Fibroblast of the conjunctiva (primary cell): Measurements from ENCODE around the gene UIMC1.

Source experiments
- DNase-seq: peaks from one replicate; pipeline ENCODE4 v3.0.0-alpha.2; 2010; ENCODE audit warnings: low read depth

UIMC1 gene

DNA sequence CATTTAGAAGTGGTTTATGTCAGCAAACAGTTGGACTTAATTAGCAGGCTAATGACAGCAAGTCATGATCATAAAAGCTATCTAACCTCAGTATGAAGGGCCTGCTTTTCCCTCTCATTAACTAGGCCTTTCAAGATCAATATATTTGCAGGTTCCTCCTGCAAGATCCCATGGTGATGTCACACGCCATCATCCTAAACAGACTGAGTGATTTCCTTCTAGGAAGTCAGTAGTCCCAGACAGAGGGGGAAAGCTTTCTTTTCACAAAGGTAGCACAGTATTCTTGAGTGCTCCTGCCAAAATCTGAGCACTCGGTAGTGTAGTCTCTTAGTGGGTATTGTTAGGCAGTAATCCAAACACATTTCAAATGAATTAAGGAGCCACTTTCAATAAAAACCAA lies 52.5 kb downstream of the UIMC1 start:
- no peak for DNase-seq

DNA sequence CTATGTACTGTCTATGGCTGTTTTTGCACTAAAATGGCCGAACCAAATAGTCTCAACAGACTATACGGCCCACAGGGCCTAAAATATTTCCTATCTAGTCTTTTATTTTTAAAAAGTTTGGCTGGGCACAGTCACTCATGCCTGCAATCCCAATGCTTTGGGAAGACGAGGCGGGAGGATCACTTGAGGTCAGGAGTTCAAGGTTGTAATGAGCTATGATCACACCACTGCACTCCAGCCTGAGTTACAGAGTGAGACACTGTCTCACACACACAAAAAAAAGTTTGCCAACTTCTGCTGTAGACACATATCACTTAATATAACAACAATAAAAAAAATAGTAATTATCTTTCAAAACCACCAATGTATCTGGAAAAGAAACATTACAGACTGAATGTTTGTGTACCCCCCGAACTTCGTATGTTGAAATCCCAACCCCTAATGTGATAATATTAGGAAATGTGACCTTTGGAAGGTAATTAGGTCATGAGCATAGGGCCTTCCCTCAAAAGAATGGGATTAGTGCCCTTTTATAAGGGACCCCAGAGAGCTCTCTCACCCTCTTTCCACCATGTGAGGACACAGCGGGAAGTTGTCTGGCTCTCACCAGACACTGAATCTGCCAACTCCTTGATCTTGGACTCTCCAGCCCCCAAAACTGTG lies 53.9 kb downstream of the UIMC1 start:
- DNase-seq: no peak

DNA sequence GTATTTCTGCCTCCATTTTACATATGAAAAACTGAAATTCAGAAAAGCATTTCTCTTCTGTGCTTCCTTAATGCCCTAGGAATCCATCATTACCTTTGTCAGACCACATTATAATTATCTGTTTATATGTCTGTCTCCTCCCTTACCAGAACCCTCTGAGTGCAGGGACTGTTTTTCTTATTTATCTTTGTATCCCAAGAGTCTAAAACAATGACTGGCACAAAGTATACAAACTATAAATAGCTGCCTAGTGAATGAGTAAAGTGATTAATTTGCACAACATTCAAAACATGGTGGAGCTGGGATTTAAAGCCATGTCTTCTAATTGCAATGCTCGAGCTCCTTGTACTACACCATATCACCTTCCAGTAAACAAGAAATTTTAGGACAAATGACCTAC lies 58.1 kb downstream of the UIMC1 start:
- no peak for DNase-seq

DNA sequence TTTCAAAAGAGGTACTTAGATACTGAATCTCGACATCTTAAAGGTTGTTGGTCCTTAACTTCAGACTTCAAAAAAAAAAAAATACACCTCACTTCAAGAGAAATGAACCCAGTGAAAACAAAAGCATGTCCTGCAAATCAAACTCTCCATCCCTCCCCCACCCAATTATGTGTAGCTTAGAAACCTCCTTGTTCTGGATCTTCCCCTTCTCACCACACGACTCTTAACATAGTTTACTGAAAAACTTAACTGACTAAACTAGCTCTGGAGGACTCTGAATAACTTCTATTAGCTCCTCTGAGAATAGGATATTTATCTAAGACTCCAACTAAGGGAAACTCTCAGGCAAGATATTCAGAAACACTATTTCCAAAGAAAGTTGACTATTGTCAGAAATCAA lies 58.7 kb downstream of the UIMC1 start:
- DNase-seq: no peak

DNA sequence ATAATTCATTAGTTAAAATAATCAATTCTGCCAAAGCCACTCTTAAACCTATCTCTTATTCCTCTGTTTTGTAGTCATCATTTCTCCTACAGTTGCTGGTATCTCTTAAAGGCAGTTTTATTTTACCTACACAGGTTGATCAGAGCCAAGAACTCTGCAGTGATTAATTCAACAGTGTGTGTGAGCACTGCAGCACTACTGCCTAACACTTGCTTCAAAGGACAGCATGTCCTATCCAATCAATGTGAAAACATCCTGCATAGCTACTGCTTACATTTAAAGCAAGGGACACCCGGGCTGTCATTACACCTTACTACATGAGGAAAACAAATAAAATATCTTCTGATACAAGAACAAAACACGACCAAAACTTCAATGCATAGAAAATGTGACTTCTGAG lies 62.3 kb downstream of the UIMC1 start:
- DNase-seq: no peak

DNA sequence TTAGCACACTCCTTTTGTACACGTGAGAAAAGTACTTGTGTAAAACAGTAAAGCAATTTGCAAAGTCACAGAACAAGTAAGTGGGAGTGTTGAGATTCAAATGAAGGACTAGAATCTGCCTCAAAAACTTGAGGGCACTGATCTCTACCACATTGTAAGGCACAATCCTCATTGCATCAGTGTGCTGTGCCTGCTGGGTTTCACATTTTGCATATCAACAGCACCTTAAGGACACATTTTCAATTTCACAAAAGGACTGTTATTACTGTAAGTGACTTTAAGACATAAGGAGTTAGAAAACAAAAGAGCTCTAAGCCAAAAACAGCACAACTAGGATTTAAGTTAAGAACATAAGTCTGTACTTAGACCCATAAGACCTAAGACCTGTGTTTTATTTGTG lies 62.8 kb downstream of the UIMC1 start:
- no peak for DNase-seq

DNA sequence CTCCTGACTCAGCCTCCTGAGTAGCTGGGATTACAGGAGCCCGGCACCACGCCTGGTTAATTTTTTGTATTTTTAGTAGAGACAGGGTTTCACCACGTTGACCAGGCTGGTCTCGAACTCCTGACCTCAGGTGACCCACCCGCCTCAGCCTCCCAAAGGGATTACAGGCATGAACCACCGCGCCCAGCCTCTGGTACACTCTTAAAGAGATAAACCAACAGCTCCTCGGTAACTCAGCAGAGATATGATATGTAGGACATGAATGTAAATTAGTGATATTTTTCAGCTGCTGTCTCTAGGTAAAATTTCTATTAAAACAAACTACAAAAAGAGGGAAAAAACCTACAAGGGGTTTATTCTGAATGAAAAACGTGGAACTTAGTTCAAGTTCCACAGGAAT lies 64.6 kb downstream of the UIMC1 start:
- no peak for DNase-seq

DNA sequence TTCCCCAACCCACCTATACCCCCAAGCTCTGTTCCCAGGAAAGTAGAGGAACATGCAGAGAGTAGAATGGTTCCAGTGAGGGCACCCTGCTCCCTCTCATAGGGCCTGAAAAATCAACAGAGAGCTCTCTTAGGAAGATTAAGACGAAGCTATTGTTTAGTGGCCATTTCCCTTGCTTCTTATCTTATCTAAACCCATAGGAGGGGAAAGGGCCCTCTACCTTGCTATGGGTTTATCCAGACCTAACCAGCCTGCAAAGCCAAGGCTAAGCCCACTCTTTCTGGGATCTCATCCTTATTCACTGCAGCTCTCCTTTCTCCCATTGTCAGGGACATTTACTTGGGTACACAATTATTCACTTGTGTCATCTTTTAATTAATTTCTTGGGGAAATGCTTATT lies 68.1 kb downstream of the UIMC1 start:
- DNase-seq: no peak

DNA sequence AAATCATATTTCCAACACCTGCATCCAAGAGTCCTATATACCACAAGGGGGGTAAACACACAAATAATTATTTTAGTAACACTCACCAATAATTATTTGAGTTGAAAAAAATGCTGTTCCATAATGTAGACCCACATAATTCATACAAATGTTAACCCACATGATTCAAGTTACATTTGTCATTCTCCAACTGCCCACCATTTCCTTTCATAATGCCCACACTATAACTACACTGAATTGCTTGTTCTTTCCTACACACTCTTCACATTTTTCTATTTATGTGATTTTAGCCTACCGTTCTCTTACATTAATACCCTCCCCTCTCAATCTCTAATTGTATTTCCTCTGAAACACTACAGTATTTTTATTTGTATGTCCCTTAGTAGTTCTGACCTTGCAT lies 71.6 kb downstream of the UIMC1 start:
- DNase-seq: no peak

DNA sequence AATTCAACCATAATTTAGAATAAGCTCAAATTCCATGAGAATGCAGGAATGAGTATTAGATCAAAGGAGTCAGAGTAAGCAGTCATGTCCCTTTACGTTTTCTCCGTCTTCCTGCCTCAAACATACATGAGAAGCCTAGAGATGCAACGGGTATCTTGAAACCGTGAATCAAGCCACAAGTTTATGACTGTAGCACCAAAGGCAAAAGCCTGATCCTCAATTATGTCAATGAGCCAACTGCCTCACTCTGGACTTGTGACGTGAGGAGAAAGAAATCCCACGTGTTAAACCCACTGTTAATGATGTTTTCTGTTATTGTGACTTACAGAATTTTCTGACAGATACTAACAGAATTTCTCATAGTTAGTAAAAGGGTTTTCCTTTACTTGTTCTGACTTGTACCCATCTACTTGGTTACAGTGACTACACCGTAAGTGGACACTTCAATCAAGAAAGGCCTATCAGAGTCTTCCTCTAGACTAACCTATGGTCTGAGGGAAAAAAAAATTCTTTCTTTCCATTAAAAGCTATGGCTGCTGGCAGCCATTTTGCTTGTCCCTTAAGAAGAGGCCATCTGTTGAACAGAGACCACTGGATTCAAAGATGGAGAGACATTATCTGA lies 72.2 kb downstream of the UIMC1 start:
- DNase-seq: no peak

DNA sequence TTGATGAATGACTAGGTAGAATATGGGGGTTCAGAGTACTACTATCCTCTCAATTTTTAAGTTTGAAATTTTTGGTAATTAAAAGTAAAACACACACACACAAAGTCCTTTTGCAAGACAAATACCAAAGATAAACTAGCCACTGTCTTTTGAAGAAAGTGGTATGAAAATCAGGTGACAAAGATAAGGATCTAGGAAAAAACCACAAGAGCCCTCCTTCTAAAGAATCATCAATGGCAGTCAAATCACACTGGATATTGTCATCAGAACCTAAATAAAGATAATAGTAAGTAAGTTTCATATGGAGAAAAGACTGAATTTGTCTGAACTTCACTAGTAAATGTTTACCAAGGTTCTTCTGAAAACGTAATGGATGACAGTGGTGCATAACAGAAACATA lies 76.9 kb downstream of the UIMC1 start:
- no peak for DNase-seq

DNA sequence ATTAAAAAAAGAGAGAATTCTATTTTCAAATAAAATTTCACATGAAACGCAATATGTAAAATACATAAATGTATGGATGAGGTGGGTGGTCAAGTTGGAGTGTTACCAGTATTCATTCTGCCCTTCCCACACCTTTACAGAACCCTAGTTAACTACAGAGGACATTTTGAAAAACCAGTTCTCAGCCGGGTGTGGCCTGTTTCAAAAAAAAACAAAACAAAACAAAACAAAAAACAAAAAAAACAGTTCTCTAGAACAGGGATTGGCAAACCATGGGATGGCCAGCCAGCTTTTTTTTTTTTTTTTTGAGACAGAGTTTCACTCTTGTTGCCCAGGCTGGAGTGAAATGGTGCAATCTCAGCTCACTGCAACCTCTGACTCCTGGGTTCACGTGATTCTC lies 79.0 kb downstream of the UIMC1 start:
- no peak for DNase-seq

DNA sequence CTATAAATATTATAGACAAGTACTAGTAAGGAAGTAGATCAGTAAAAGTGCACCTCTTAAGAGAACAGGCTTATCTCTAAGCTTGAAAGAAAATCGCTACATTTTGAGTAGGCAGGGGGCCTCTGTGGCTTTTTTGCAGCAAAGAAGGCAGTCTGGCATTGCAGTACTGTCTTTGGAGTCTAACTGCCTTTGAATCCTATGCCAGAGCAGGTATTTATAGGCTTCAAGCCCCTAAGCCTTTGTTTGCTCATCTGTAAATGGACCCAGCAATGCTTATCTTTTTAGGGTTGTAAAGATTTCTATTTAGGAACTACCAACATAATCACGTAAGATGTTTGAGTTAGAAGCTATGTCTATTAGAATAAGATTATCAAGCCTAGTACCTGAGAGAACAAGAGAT lies 83.8 kb downstream of the UIMC1 start:
- no peak for DNase-seq

DNA sequence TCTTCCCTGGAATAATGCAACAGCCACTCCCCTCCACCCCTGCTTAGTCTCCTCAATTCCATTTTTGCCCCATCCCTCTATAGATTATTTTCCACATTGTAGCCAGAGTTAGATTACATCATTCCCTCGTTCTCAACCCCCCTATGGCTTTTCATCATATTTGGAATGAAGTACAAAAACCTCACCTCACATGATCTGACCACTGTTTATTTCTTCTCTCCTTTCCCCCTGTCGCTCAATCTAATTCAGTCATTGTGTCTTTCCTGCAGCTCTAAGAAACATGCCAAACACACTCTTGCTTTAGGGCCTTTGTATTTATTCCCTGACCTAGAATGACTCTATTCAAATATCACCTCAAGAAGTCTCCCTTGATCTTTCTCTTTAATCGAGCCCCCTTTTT lies 84.9 kb downstream of the UIMC1 start:
- no peak for DNase-seq

DNA sequence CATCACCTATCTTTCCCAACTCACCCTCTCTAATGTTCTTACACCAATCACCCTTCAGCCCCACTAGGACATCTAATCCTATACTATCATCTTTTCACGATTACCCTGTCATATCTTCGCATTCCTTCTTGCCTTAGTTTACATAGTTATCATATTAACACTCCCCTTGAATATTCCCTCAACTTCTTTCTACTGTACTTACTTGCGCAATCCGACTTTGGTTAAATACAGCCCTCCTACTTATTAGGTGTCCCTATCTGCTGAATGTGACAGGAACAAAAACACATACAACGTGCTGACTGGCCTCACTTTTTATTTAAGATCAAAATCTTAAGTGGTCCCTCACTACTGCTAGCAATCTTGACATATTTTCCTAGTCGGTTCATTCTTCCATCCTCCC lies 88.0 kb downstream of the UIMC1 start:
- no peak for DNase-seq

DNA sequence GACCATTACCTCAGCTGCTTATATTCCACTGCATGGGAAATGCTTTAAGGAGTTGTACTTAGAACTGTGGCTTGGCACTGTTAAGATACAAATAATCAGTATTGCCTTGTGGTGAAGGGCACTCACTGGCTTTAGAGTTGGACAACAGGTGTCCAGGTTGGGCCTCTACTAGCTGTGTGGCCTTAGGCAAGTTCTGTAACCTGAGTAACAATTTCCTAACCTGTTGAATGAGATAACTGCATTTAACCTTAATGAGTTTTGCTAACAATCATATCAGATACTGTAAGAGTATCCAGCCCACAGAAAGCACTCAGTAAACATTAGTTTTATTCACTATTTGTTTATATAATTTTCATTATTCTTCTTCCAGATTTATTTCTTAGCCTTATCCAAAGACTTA lies 90.2 kb downstream of the UIMC1 start:
- DNase-seq: no peak

DNA sequence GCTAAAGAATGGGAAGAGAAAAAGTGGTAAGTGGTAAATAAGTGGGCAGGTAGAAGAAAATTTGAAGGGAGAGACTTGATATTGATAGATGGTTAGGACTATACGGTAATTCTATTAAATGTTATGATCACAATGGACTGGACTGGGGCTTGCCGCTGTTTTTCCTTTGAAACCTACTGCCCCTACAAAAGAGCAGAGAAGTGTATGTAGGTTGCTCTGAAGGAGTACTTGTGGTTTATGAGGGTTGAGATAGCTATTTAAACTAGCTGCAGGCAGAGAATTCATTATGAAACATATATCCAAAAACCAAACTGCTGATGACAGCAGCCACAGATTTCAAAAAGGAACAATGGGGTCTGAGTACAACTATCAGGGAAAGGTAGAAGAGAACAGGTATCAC lies 90.7 kb downstream of the UIMC1 start:
- DNase-seq: no peak

DNA sequence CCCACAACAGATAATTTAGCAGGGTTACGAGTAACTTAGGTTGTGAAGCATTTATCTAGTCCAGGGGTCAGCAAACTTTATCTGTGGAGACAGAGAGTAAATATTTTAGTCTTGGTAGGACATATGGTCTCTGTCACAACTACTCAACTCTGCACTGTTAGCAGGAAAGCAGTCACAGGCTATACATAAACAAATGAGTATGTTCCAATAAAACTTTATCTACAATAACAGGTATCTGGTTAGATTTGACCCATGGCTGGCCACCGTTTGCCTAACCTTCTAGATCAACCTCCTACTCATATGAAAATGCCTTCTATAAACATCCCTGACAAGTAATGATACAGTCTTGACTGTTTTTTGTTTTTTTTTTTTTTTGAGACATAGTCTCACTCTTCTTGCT lies 94.5 kb downstream of the UIMC1 start:
- no peak for DNase-seq

DNA sequence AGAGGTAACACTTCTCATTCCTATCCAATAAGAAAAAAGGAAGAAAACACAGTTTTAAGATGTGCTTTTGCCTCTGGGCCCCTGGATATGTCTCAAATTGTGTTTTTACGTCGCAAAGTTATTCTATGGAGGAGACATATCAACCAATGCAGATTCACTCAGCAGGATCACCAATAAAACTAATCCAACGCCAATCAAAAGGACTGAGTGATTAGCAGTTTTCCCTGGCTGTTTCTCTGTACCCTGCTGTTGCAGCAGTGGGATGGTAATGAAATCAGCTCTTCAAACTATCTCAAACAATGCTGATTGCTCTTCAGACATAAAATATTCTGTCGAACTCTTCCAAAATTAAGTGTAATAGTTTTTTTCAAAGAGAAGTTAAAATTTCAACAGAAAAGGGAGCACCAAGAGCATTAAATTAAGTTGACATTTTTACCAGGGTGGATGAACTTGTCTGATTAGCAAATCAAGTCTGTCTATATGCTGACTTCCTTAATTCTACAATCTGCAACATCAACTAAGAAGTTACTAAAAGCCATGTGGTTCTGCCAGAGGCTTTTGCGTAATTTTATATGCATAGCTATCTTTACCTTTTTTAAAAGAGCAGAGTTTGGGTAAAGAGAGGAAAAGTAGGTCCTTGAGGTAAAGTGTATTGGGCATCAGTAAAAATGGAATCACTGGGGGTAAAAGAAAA lies 97.8 kb downstream of the UIMC1 start:
- DNase-seq: no peak

DNA sequence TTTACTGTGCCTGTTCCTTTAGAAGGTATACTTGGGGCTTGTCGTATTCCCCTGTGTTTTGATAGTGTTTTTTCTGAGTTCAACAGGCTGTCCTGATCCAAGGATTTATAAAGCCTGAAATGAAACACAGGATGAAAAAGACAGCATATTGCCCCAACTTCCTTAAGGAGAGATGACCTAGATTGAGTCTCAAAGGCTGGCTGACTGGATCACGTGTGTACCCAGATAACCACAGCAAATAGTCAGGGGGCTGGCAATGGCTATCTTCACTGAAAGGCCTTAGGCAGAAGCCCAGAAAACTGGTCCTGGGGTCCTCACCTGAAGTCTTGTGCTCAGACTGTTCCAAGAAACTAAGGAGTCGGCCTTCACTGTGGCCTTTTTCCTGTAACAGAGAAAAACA lies 99.8 kb downstream of the UIMC1 start:
- DNase-seq: no peak

DNA sequence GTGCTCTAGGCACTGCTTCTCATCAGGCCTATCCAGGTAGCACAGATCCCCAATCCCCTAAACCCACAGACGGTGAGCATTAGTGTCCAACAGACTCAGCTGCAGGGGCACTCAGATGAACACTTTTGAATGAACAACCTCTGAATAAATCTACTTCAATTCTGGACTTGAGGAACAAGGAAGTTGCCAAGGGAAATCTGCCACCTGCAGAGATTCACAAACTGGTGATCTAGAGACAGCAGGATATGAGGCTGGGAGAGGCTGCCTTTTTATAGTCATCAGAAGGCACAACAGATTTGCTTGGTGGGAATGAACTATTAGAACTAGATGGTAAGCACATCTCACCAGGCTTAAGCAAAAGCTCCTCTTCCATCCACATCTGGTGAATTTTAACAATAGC lies 100.5 kb downstream of the UIMC1 start:
- DNase-seq: no peak

DNA sequence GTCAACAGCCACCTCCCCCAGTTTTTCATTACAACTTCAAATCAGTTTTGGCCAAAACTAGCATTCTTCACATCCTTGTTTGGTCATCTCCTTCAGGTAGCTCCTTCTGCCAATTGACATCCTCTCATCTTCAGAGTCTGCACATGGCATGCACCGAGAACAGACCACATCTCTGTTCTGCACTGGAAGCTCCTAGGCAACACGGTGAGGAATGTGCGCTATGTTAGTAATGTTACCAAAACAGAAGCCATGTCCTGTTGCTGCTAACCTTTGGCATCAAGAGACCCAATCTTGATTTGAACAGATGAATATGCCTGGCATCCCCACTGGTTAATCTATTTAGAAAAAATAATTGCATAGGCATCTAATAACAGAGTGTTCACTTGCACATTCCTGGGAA lies 102.3 kb downstream of the UIMC1 start:
- no peak for DNase-seq

DNA sequence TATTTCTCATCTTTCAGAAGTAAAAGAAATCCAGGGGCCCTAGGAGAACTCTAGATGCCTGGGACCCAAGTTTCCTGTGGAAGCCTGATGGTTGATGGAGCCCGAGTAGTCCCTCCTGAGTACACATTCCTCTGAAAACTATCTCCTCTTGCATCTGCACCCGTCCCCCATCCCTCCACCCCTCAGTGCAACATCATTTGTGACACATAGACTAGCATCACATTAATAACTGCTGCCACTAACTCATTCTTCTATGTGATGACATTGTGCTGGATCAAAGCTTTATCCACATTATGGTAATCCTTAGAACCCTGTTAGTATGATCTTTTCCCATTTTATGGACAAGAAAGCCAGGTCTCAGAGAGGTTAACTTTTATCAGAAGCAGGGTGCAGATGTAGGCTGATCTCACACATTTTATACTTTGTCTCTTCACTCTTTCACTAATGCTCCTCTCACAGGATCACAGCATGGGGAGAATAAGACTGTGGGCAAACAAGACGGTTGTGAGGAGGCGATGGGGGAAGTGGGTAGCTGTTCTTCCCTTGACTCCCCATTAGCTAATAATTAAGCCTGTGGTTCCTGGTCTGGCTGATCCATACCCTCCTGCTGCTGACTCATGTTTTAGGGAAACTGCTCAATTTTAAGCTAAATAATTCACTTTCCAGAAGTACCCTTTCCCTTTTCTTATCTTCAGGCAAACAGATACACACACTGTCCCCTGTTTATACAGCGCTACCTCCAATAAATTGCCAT lies 103.5 kb downstream of the UIMC1 start:
- no peak for DNase-seq
